Occipital lobe (tissue), 2 donors: Measurements from ENCODE around the gene RCC2. TPM values are rescaled to one million over a fixed set of nuclear protein-coding genes. Genes with fewer than 3 reads are reported as not detected.
"Not testable (repeated sequence)": the region's sequence is repeated elsewhere in the genome, so short reads cannot be mapped to it uniquely, and the experiment has no call there.

Experiments used
- DNase-seq: peaks from one replicate; lab custom pipeline; 2025; lab: John Stamatoyannopoulos, UW
- total RNA-seq: library from RNA; depleted of rRNA; stranded (reverse); fragments of >200 nt; gene quantifications from one replicate; pipeline ENCODE4 v1.2.3, GENCODE V29; 2014

Gene RCC2
- 26.8 TPM for total RNA-seq

GRCh38 chr1:17439250-17440073, at the start of gene RCC2:
Gene RCC2, minus strand, starts transcription at chr1:17439677. Its CDS starts 1,163 bp downstream, at chr1:17438514.
- peak; percentile 57 for DNase-seq

GRCh38 chr1:17486242-17486641, 46.8 kb upstream of the RCC2 start:
- DNase-seq: no peak

GRCh38 chr1:17485281-17485680, 45.8 kb upstream of the RCC2 start:
- no peak for DNase-seq

- DNase-seq: not testable (repeated sequence)
Measured at GRCh38 chr1:17481981-17482380, 42.5 kb upstream of the RCC2 start.

- no peak for DNase-seq
Measured at GRCh38 chr1:17480846-17481245, 41.4 kb upstream of the RCC2 start.

GRCh38 chr1:17475752-17476151, 36.3 kb upstream of the RCC2 start:
- DNase-seq: no peak

- not testable (repeated sequence) for DNase-seq
Measured at GRCh38 chr1:17474836-17475555, 35.5 kb upstream of the RCC2 start.

GRCh38 chr1:17472814-17473213, 33.3 kb upstream of the RCC2 start:
- no peak for DNase-seq

GRCh38 chr1:17471393-17471792, 31.9 kb upstream of the RCC2 start:
- no peak for DNase-seq

GRCh38 chr1:17470021-17470799, 30.7 kb upstream of the RCC2 start:
- no peak for DNase-seq

- DNase-seq: not testable (repeated sequence)
Measured at GRCh38 chr1:17468357-17469265, 29.1 kb upstream of the RCC2 start.

GRCh38 chr1:17466359-17466758, 26.9 kb upstream of the RCC2 start:
- no peak for DNase-seq

GRCh38 chr1:17465228-17465627, 25.8 kb upstream of the RCC2 start:
- DNase-seq: no peak

- DNase-seq: no peak
Measured at GRCh38 chr1:17463991-17464390, 24.5 kb upstream of the RCC2 start.

GRCh38 chr1:17462669-17463068, 23.2 kb upstream of the RCC2 start:
- no peak for DNase-seq

- no peak for DNase-seq
Measured at GRCh38 chr1:17460219-17460618, 20.7 kb upstream of the RCC2 start.

- DNase-seq: no peak
Measured at GRCh38 chr1:17458794-17459193, 19.3 kb upstream of the RCC2 start.

GRCh38 chr1:17452686-17453085, 13.2 kb upstream of the RCC2 start:
- no peak for DNase-seq

- not testable (repeated sequence) for DNase-seq
Measured at GRCh38 chr1:17452203-17452602, 12.7 kb upstream of the RCC2 start.

GRCh38 chr1:17451731-17452130, 12.3 kb upstream of the RCC2 start:
- DNase-seq: no peak

- no peak for DNase-seq
Measured at GRCh38 chr1:17447501-17447992, 8.1 kb upstream of the RCC2 start.
